Ishikawa (cell line): Measurements from ENCODE around the gene MSANTD1.

Source experiments
- CEBPB ChIP-seq: IDR thresholded peaks from 2 replicates; pipeline ENCODE4 v1.6.1; 2012
- CREB1 ChIP-seq: IDR thresholded peaks from 2 replicates; pipeline ENCODE4 v1.6.1; 2012; ENCODE audit warnings: low read depth
- EGR1 ChIP-seq: IDR thresholded peaks from 2 replicates; pipeline ENCODE4 v1.6.1; 2012
- EP300 ChIP-seq: IDR thresholded peaks from 2 replicates; pipeline ENCODE4 v1.6.1; 2012; ENCODE audit warnings: borderline replicate concordance
- FOXM1 ChIP-seq: IDR thresholded peaks from 2 replicates; pipeline ENCODE4 v1.6.1; 2012; ENCODE audit warnings: low read depth, borderline replicate concordance
- MAX ChIP-seq: IDR thresholded peaks from 2 replicates; pipeline ENCODE4 v1.6.1; 2012
- NFIC ChIP-seq: IDR thresholded peaks from 2 replicates; pipeline ENCODE4 v1.6.1; 2012
- RAD21 ChIP-seq: IDR thresholded peaks from 2 replicates; pipeline ENCODE4 v1.6.1; 2012; ENCODE audit warnings: low read depth
- REST ChIP-seq: IDR thresholded peaks from 2 replicates; pipeline ENCODE4 v1.6.1; 2012; ENCODE audit warnings: low read depth, mild to moderate bottlenecking
- TAF1 ChIP-seq: IDR thresholded peaks from 2 replicates; pipeline ENCODE4 v1.6.1; 2012; ENCODE audit warnings: low read depth, mild to moderate bottlenecking
- TCF12 ChIP-seq: IDR thresholded peaks from 2 replicates; pipeline ENCODE4 v1.6.1; 2012; ENCODE audit warnings: low read depth
- TEAD4 ChIP-seq: IDR thresholded peaks from 2 replicates; pipeline ENCODE4 v1.6.1; 2012
- USF1 ChIP-seq: IDR thresholded peaks from 2 replicates; pipeline ENCODE4 v1.6.1; 2012
- YY1 ChIP-seq: IDR thresholded peaks from 2 replicates; pipeline ENCODE4 v1.6.1; 2012; ENCODE audit warnings: low read depth
- ZBTB7A ChIP-seq: IDR thresholded peaks from 2 replicates; pipeline ENCODE4 v1.6.1; 2012; ENCODE audit warnings: low read depth

MSANTD1 gene

GRCh38 chr4:3206439-3207100 lies 42.4 kb upstream of the MSANTD1 start:
- TF ChIP-seq CEBPB = no peak

DNA sequence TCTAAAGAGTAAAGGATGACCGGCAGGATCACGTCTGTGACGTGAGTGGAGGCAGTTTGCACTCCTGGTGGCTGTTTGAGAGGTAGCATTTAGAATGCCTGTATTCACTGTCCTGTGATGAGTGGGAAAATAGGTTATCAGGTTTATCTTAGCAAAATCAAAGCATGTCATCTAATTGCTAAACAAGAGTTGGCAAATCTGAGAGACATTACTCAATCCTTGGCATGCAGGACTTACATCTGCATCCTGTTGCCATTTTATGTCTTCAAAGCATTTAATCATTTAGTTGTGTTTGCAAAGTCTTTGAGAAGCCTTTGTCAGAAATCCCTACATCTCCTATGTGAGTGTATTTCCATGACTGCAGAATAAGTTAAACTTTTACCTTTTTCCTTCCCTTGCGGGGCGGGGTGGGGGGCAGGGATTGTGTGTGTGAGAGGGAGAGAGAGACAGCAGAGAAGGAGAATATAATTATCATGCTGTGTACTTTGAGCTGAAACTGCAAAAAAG lies 41.4 kb upstream of the MSANTD1 start:
- TF ChIP-seq NFIC (no peak), CREB1 (no peak), FOXM1 (no peak), ZBTB7A (no peak), MAX (no peak), EP300 (no peak), USF1 (no peak), TAF1 (no peak), CEBPB (no peak), TCF12 (no peak), YY1 (no peak), EGR1 (no peak), REST (no peak), RAD21 (no peak), TEAD4 (no peak)

DNA sequence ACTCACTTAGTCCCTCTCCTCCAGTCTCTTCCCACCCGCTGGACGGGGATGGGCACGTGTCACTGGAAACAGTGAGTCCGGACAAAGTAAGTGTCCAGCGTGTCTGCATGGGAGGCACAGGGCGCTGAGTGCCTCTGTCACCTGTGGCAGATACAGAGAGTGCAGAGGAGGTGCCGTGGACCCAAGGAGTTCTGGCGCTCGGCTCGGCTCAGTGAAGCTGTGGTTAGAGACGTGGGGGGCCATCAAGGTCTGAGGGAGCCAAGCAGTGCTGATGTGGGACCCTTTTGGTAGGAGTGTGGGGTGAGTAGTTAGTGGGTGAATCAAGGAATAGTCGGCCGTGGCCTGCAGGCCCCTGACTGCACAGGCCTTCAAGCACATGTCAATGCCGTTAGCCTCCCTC lies 40.1 kb upstream of the MSANTD1 start:
- TF ChIP-seq MAX = no peak
- no peak for TF ChIP-seq ZBTB7A
- no peak for TF ChIP-seq YY1
- no peak for TF ChIP-seq REST
- no peak for TF ChIP-seq CREB1
- TF ChIP-seq EGR1 = no peak
- no peak for TF ChIP-seq TCF12
- TF ChIP-seq CEBPB = no peak
- no peak for TF ChIP-seq TAF1
- TF ChIP-seq FOXM1 = no peak
- TF ChIP-seq NFIC = no peak
- no peak for TF ChIP-seq RAD21

- TF ChIP-seq TCF12 = no peak
- no peak for TF ChIP-seq RAD21
These were observed 39.2 kb upstream of the MSANTD1 start for GRCh38 chr4:3209551-3210325.

DNA sequence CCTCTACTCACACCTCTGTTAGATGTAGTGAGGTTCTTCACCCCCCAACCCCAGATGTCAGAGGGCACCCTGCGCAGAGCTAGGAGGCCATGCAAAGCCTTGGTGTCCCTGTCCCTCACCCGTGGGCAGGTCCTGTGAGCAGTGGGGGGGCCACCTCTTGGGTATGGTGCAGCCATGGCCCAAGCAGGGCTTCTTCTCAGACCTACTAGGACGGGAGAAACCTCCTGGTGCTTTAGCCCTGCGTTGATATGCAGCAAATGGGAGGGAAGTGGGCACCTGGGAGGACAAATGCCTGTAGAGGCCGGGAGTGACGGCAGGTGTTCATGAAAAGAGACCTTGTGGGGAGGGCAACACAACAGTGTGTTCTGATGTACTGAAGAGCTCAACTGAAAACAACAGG lies 38.5 kb upstream of the MSANTD1 start:
- TF ChIP-seq TCF12 (no peak), EP300 (no peak), NFIC (no peak), EGR1 (no peak), TEAD4 (no peak), REST (no peak), CREB1 (no peak), RAD21 (no peak), CEBPB (no peak)
